Measurements from ENCODE around the gene TMEM132E. TPM values are rescaled to one million over a fixed set of nuclear protein-coding genes. Genes with fewer than 3 reads are reported as not detected.

The TMEM132E gene
- polyA plus RNA-seq, 3 donors from 2014 or later: 0.18 TPM; not detected in 2

DNA sequence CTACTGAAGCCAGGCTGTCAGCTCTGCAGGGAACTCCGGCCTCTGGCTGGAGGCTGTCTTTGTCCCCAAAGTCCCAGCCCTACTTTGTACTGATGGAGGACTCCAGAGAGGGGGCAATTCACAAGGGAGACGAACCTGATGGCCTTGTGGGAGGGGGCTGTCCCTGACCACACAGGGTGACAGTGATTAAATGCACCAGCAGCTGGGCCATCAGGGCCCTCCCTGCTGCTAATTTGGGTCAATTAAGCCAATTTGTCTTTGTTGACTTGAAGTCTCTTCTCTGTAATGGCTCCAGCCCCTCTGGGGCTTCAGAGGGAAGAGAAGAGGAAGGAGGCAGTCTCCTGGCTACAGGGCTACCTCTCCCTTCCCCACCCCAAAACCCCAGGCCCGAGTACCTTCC lies 22.0 kb downstream of the TMEM132E start:
- Mint-ChIP-seq H3K27ac (no peak overlapping the region), H3K4me3 (no peak overlapping the region), H3K9me3 (no peaks in the 10 kb centered on the region), H3K36me3 (no peaks in the 10 kb centered on the region), H3K27me3 (ENCODE audit: low read depth in 3 of 3) (peaks cover 2 to 8% (median 4%) of the 10 kb centered on the region in 3 donors), H3K4me1 (no peaks in the 10 kb centered on the region)
- DNase-seq: no peak

DNA sequence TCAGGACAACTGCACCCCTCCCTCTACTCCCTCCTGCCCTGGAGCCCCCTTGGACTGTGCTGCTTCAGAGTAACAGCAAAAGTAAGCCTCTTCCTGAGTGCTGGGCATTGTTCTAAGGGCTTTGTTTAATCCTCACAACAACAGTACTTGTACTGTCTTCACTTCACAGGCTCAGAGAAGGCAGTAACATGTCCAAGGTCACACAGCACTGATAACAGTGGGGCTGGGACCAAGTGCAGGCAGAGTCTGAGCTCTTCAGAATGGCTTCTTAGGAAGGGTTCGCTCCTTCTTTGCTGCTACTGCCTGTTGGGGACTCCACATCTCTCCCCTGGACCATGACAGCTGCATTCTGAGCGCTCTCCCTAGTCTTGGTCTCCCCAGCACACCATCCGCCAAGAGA lies 24.6 kb downstream of the TMEM132E start:
- no peaks in the 10 kb centered on the region for H3K36me3 Mint-ChIP-seq
- DNase-seq: no peak
- H3K4me3 Mint-ChIP-seq: no peak overlapping the region
- no peaks in the 10 kb centered on the region for H3K4me1 Mint-ChIP-seq
- no peak overlapping the region for H3K27ac Mint-ChIP-seq
- H3K9me3 Mint-ChIP-seq: no peaks in the 10 kb centered on the region
- H3K27me3 Mint-ChIP-seq (ENCODE audit: low read depth in 3 of 3): peaks cover 1 to 8% (median 6%) of the 10 kb centered on the region in 3 donors

DNA sequence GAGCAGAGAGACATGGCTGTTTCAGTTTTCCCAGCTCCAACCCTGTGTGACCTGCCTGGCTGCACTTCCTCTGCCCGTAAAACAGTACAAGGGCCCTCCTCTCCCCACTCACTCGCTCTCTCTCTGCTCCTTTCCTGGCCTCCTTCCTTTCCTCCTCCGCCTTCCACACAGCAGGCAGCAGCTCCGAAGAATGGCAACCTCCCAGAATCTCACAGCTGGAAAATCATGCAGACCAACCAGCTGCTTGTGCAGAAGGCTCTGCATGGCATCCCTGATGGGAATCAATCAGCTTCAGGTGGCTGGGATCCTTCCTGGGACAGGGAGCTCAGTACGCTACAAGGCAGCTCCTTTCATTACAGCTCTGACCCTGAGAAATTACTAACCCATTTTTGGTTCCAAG lies 27.4 kb downstream of the TMEM132E start:
- H3K27ac Mint-ChIP-seq: no peak overlapping the region
- peaks cover 1 to 18% (median 12%) of the 10 kb centered on the region in 3 donors for H3K27me3 Mint-ChIP-seq (ENCODE audit: low read depth in 3 of 3)
- no peak for DNase-seq
- no peak overlapping the region for H3K4me3 Mint-ChIP-seq
- no peaks in the 10 kb centered on the region for H3K9me3 Mint-ChIP-seq
- no peaks in the 10 kb centered on the region for H3K4me1 Mint-ChIP-seq
- H3K36me3 Mint-ChIP-seq: no peaks in the 10 kb centered on the region

DNA sequence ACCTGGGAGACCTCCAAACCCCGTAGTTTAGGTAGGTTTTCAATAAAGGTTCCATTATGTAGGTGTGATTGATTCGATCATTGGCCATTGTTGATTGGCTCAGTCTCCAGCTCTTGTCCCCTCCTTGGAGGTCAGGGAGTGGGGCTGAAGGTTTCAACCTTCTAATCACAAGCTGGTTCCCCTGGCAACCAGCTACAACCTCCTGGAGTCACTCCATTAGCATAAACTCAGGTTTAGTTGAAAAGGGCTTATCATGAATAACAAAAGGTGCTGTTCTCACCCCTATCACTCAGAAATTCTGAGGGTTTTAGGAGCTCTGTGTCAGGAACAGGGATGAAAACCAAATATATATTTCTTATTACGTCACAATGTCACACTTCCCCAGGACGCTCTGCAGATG lies 28.5 kb downstream of the TMEM132E start:
- Mint-ChIP-seq H3K4me3 (no peak overlapping the region), H3K36me3 (no peaks in the 10 kb centered on the region), H3K27me3 (ENCODE audit: low read depth in 3 of 3) (peaks cover 1 to 22% (median 15%) of the 10 kb centered on the region in 3 donors), H3K27ac (no peak overlapping the region), H3K4me1 (no peaks in the 10 kb centered on the region), H3K9me3 (no peaks in the 10 kb centered on the region)
- no peak for DNase-seq

DNA sequence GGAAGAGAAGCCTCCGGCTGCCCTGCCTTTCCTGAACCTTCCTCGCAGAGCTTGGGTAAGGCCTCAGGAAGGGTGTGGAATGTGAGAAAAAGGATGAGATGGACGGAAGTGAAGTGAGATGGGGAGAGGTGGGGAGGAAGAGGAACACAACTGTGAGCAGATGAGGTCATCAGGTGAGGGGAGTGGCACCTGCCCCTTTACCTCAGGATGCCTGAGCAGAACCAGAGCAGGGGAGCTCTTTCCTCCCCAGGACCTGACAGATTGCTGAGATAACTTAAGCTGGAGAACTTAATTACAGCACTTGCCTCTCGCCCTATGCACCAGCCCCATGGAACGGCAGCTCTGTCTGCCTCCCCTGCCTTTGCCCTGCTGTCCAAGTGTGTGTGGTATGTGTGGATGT lies 29.8 kb downstream of the TMEM132E start:
- Mint-ChIP-seq H3K4me1 (no peaks in the 10 kb centered on the region), H3K36me3 (no peaks in the 10 kb centered on the region), H3K9me3 (no peaks in the 10 kb centered on the region), H3K4me3 (no peak overlapping the region), H3K27ac (no peak overlapping the region), H3K27me3 (ENCODE audit: low read depth in 3 of 3) (peaks cover 1 to 22% (median 10%) of the 10 kb centered on the region in 3 donors)
- no peak for DNase-seq

DNA sequence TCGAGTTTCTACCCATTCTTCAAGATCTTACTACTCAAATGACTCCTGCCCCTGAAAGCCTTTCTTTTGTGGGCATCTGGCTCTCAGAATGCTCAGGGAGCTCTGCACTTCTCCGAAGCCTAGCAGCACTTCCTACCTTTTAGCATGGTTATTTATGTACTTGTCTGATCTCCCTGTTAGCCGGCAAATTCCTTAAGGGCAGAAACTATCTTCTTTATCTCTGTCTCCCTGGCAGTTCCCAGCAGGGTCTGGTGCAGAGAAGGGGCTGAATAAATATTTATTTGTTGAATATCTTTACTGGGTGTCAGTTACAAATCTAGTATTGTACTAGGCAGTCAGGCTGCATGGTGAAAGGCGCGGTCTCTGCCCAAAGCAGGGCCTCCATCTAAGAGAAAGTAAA lies 30.7 kb downstream of the TMEM132E start:
- no peak for DNase-seq
- H3K27ac Mint-ChIP-seq: no peak overlapping the region
- H3K36me3 Mint-ChIP-seq: no peaks in the 10 kb centered on the region
- no peaks in the 10 kb centered on the region for H3K4me1 Mint-ChIP-seq
- H3K4me3 Mint-ChIP-seq: no peak overlapping the region
- H3K27me3 Mint-ChIP-seq (ENCODE audit: low read depth in 3 of 3): peaks cover 1 to 22% (median 9%) of the 10 kb centered on the region in 3 donors
- no peaks in the 10 kb centered on the region for H3K9me3 Mint-ChIP-seq

DNA sequence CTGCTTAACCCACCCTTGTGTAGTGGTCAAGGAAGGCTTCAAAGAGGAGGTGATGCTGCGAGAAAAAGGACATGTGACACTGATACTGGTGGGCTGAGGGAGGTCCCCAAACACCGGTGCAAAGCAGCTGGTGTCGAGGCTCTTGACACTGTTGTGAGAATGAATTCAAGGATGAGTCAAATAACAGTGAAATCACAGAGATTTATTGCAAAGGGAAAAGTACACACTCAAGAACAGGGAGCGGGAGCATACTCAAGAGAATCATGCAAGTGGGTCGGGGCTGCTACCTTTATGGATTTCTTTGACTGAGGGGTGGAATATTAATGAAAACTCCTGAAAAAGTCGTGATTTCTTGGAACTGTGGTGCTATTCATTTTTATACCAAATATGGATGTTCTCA lies 31.1 kb downstream of the TMEM132E start:
- DNase-seq: no peak
- H3K27ac Mint-ChIP-seq: no peak overlapping the region
- H3K9me3 Mint-ChIP-seq: no peaks in the 10 kb centered on the region
- no peak overlapping the region for H3K4me3 Mint-ChIP-seq
- no peaks in the 10 kb centered on the region for H3K4me1 Mint-ChIP-seq
- H3K27me3 Mint-ChIP-seq (ENCODE audit: low read depth in 3 of 3): peaks cover 1 to 22% (median 10%) of the 10 kb centered on the region in 3 donors
- H3K36me3 Mint-ChIP-seq: no peaks in the 10 kb centered on the region

DNA sequence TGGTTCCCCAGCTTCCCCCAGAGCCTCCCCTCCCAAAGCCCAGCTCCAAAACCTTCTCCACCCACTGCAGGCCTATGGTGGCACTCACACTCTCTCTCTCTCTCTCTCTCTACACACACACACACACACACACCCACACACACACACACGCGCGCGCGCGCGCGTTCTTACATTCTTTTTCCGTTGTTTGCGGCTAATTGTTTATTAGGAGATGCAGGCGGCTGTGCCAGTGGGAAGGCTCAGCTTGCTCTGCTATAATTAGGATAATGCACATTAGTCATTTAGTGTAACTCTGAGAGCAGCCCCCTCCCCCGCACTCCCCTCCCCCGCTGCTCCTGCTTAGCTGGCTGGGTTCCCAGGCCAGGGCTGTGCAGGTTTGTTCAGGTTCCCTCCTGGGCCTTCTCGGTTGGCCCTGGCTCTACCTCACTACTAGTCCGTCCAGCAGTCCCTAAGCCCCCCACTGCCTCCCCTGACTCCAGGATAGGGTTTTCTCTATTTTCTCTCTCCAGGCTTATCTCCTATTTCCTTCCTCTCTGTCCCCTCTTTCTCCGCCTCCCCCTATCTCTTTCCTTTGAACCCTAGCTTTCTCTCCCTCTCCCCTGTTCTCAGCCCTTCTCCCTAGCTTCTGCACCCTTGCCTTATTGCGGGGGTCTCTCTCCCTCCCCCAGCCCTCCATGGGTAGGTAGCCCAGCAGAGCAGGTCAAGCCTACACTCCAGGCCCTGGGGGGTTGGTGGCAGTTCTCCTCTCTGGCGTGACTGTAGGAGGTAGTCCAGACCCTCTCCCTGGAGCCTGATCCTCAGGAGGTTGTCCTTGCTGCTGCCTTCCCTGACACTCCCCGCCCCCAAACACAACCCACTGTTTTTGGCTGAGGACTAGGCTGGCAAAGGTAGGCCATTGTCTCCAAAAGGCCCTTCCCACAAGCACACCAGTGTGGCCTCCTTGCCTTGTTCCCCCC lies 34.0 kb downstream of the TMEM132E start:
- Mint-ChIP-seq H3K4me3 (no peak overlapping the region), H3K36me3 (no peaks in the 10 kb centered on the region), H3K4me1 (no peaks in the 10 kb centered on the region), H3K27ac (no peak overlapping the region), H3K27me3 (ENCODE audit: low read depth in 3 of 3) (peaks cover 5 to 18% (median 12%) of the 10 kb centered on the region in 3 donors), H3K9me3 (no peaks in the 10 kb centered on the region)
- no peak for DNase-seq

DNA sequence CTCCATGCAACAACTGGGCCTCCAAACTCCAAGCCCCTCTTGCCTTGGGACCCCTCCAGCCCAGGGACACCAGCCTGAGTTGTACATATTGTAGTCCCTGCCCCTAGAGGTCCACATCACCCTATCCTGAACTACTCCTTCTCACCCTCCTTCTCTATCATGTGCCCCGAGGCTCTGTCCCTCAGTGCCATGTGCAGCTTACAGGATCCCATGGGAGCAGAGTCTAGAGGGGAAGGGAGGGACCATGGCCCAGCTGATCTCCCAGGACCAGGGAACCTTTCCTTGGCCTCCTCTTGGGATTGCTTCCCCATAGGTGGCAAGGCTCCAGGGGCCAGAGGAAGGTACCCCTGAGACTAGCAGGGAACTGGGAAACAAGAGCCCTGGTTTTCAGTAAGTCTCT lies 35.3 kb downstream of the TMEM132E start:
- H3K27ac Mint-ChIP-seq: no peak overlapping the region
- no peaks in the 10 kb centered on the region for H3K4me1 Mint-ChIP-seq
- no peak for DNase-seq
- peaks cover 7 to 22% (median 12%) of the 10 kb centered on the region in 3 donors for H3K27me3 Mint-ChIP-seq (ENCODE audit: low read depth in 3 of 3)
- no peaks in the 10 kb centered on the region for H3K9me3 Mint-ChIP-seq
- H3K36me3 Mint-ChIP-seq: no peaks in the 10 kb centered on the region
- no peak overlapping the region for H3K4me3 Mint-ChIP-seq

DNA sequence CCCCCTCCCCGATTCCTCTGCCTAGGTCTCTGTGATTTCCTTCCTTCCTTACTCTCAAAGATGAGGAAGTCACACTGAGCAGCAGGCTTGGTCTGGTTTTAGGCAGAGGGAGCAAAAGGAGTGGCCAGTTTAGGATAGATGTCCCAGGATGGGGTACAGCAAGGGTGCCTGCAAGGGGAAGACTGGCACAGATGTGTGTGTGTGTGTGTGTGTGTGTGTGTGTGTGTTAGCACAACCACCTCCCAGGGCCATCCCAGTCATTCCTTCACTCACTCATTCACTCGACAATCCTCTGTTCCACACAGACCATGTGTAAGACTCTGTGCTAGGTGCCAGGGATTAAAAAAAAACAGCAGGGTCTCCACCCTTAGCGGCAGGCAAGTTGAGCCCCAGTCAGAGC lies 35.9 kb downstream of the TMEM132E start:
- no peaks in the 10 kb centered on the region for H3K36me3 Mint-ChIP-seq
- H3K27ac Mint-ChIP-seq: no peak overlapping the region
- DNase-seq: no peak
- peaks cover 7 to 16% (median 11%) of the 10 kb centered on the region in 3 donors for H3K27me3 Mint-ChIP-seq (ENCODE audit: low read depth in 3 of 3)
- H3K4me3 Mint-ChIP-seq: no peak overlapping the region
- no peaks in the 10 kb centered on the region for H3K4me1 Mint-ChIP-seq
- no peaks in the 10 kb centered on the region for H3K9me3 Mint-ChIP-seq

DNA sequence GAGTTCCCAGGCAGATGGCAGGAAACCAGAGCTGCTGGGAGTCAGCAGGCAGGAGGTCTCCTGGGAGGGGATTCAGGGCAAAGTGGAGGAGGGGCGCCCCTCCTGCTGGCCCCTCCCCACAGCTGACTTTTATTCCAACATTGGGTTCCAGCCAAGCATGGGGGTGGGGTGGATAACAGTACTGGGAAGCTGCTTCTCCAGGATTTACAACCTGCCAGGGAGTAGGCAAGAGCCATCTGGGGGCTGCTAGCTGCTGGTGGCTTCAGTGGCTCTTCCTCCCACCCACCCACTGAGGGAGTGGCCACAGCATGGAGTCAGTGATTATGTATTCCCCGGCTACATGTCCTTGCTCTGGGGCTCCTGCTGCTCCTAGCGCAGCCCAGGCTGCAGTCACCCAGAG lies 36.8 kb downstream of the TMEM132E start:
- no peak overlapping the region for H3K27ac Mint-ChIP-seq
- H3K36me3 Mint-ChIP-seq: no peaks in the 10 kb centered on the region
- no peaks in the 10 kb centered on the region for H3K9me3 Mint-ChIP-seq
- peaks cover 7 to 16% (median 8%) of the 10 kb centered on the region in 3 donors for H3K27me3 Mint-ChIP-seq (ENCODE audit: low read depth in 3 of 3)
- DNase-seq: no peak
- no peak overlapping the region for H3K4me3 Mint-ChIP-seq
- no peaks in the 10 kb centered on the region for H3K4me1 Mint-ChIP-seq

DNA sequence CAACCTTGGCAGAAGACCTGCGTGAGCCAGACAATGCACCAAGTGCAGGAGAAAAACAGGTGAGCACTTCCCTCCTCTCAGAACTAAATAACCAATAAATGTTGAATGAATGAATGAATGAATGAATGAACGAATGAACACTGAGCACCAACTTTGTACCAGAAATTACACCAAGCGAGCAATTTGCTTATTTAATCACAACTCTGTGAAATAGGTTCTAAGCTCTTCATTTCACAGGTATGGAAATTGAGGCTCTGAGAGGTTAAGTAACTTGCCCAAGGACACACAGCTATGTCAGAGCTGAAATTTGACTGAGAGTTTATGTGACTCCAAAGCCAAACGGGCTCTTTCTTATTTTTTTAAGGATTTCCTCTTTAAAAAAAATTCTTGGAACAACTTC lies 38.0 kb downstream of the TMEM132E start:
- H3K36me3 Mint-ChIP-seq: no peaks in the 10 kb centered on the region

DNA sequence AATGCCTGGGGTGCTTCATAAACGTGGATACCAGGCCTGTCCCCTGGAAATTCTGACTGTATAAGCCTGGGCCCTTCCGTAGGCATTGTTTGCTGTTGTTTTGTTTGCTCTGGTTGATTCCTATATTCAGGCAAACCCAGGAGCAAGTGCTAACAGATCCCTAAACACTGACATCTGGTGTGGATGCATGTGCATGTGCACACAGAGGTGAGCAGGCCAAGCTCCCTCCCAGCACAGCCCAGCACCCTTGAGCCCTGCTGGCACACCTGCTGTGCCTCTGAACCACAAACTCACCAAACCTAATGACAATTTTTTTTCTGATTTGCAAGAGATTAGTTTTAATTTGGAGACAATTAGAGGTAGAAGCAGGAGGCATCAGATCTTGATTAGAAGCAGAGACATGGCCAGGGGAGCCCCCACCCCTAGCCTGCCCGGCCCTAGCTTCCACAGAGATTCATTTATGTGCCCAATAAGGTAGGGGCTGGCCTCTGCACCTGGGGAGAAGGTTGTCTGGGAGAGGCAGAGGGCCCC lies 40.4 kb downstream of the TMEM132E start:
- DNase-seq: no peak
- H3K4me1 Mint-ChIP-seq: no peaks in the 10 kb centered on the region
- H3K27ac Mint-ChIP-seq: no peak overlapping the region
- peaks cover 10 to 17% (median 11%) of the 10 kb centered on the region in 3 donors for H3K27me3 Mint-ChIP-seq (ENCODE audit: low read depth in 3 of 3)
- no peaks in the 10 kb centered on the region for H3K9me3 Mint-ChIP-seq
- no peak overlapping the region for H3K4me3 Mint-ChIP-seq
- H3K36me3 Mint-ChIP-seq: no peaks in the 10 kb centered on the region

More for the DNA sequence above, 38.0 kb downstream of the TMEM132E start:
- DNase-seq: no peak
- Mint-ChIP-seq H3K27ac (no peak overlapping the region), H3K4me1 (no peaks in the 10 kb centered on the region), H3K27me3 (ENCODE audit: low read depth in 3 of 3) (peaks cover 5 to 10% (median 6%) of the 10 kb centered on the region in 3 donors), H3K9me3 (no peaks in the 10 kb centered on the region), H3K4me3 (no peak overlapping the region)

DNA sequence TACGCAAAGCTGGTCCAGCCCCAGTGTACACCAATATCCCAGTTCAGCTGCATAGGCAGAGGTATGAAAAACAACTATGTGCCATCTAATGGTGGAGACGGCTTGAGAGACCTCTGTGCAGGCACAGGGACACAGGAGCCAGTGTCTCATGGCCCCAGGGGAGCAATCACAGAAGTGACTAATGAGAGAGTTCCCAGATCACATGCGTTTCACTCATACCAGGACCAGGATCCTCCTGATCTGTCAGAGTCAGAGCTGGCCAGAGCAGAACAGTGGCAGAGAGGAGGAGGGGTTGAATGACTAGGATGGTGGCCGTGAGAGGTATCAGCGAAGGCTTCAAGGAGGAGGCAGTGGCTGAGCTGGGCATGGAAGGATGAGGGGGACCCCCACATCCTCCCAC lies 41.1 kb downstream of the TMEM132E start:
- no peaks in the 10 kb centered on the region for H3K9me3 Mint-ChIP-seq
- H3K36me3 Mint-ChIP-seq: no peaks in the 10 kb centered on the region
- no peak for DNase-seq
- no peak overlapping the region for H3K4me3 Mint-ChIP-seq
- H3K27me3 Mint-ChIP-seq (ENCODE audit: low read depth in 3 of 3): peaks cover 10 to 18% (median 17%) of the 10 kb centered on the region in 3 donors
- H3K27ac Mint-ChIP-seq: no peak overlapping the region
- no peaks in the 10 kb centered on the region for H3K4me1 Mint-ChIP-seq

Data from immature natural killer cell (primary cell).